ENCODE data around the gene CHCHD6. TPM values are rescaled to one million over a fixed set of nuclear protein-coding genes. Genes with fewer than 3 reads are reported as not detected.

Gene CHCHD6
- total RNA-seq, 4 donors from 2014 or later: 2.0 to 11.5 (median 10.0) TPM

DNA sequence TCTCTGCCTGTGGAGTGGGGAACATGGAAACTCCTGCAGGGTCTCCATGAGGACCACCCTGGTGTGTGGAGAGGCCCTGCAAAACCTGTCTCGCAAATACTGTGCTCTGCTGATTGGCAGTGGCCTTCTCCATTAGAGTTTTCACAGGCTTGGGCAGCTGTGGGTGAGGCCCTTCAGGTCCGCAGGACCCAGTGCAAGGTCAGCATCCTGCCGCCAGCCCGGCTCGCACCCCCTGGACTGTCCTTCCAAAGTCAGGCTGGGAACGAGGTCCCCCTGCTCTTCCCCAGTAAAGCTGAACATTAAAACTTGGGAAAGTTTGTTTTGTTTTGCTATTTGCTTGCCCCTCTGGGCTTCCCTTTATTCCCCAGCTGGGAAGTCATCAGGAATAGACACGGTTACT is 193.9 kb downstream of the CHCHD6 start:
- TF ChIP-seq CTCF (IDR thresholded peaks at IDR 0.05; ENCODE audit: low read depth): no peak

GRCh38 chr3:126900859-126901540 is 197.0 kb downstream of the CHCHD6 start:
- no peak for TF ChIP-seq CTCF (IDR thresholded peaks at IDR 0.05; ENCODE audit: low read depth)

- no peak for TF ChIP-seq CTCF (IDR thresholded peaks at IDR 0.05; ENCODE audit: low read depth)
These were observed 197.6 kb downstream of the CHCHD6 start for GRCh38 chr3:126901631-126902030.

DNA sequence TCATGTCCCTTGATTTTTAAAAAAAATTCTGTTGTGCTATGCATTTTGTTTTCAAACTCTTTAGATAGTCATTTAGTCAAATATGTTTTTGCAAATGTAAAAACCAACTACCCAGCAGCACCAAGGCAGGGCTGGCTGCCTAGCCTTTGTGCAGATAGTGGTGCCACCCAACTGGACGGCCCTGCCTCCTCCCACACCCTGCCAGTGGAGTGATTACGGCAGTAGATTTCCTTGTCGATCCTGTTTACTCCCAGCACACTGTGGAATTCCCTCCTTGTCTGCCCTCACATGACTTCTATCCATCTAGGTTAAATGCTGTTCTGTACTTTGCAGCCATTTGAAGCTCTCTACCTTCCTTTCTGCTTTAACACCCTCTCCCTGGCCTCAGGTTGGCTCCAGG is 199.5 kb downstream of the CHCHD6 start:
- TF ChIP-seq CTCF (IDR thresholded peaks at IDR 0.05; ENCODE audit: low read depth): no peak

GRCh38 chr3:126907557-126907956 is 203.5 kb downstream of the CHCHD6 start:
- no peak for TF ChIP-seq CTCF (IDR thresholded peaks at IDR 0.05; ENCODE audit: low read depth)

DNA sequence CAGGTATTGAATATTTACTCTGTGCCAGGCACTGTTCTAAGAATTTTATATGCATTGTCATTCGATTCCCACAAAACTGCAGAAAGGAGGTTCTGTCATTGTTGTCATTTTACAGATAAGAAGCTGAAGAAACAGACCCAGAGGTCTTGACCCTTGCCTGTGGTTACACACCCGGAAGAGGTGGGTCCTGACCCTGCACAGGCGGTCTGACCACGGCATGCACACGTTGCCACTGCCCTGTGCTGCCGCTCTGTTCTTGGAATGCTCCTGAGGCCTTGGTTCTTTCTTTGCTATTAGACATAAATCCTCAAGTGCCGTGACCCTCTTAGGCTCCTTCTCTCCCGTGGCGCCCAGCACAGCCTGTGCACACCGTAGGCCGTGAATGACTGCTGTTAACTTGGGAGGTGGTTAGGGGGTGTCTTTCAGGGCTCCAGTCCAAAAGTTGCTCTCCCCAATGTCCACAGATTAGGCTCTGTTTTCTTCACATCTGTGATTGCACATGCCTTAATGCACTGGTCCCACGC is 204.8 kb downstream of the CHCHD6 start:
- no peak for TF ChIP-seq CTCF (IDR thresholded peaks at IDR 0.05; ENCODE audit: low read depth)

DNA sequence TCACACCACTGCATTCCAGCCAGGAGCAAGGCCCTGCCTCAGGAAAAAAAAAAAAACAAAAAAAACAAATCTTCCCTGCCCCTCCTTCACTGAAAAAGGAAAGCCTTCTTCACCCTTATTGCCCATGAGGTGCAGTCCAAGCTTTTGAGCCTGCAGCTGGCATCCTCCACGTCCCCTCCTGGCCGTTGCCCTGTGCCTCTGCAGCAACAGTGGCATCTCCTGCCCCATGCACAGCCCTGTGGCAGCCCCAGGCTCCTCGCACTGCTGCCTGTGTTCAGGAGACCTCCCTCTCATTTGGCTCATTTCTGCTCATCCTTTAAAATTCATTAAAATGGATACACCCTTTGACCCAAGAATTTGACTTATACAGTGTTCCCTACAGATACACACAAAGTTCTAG is 206.2 kb downstream of the CHCHD6 start:
- TF ChIP-seq CTCF (IDR thresholded peaks at IDR 0.05; ENCODE audit: low read depth): no peak
